DMS153 treated with DMSO at 0.1 percent for 48 hours (cell line): ENCODE measurements around the gene CCDC186.
A peak's percentile ranks its signal among the peaks of the same experiment; 100 is the strongest.

Source experiments
- DNase-seq: peaks from one replicate; lab custom pipeline; 2025; ENCODE audit not compliant: unreplicated experiment; lab: John Stamatoyannopoulos, UW

The CCDC186 gene

GRCh38 chr10:114115661-114116445 is 58.1 kb downstream of the CCDC186 start:
- no peak for DNase-seq

- DNase-seq, result no peak
Observed at GRCh38 chr10:114110174-114110972, 63.6 kb downstream of the CCDC186 start.

GRCh38 chr10:114103284-114103683 is 70.7 kb downstream of the CCDC186 start:
- DNase-seq, result peak; percentile 28

- DNase-seq, result no peak
Observed at GRCh38 chr10:114102256-114102655, 71.7 kb downstream of the CCDC186 start.

- DNase-seq, result peak; percentile 10
Observed at GRCh38 chr10:114100848-114101741, 72.9 kb downstream of the CCDC186 start.

GRCh38 chr10:114096864-114097263 is 77.1 kb downstream of the CCDC186 start:
- DNase-seq, result no peak

- DNase-seq, result no peak
Observed at GRCh38 chr10:114095559-114096337, 78.3 kb downstream of the CCDC186 start.

- DNase-seq, result no peak
Observed at GRCh38 chr10:114094795-114095194, 79.2 kb downstream of the CCDC186 start.

- DNase-seq, result no peak
Observed at GRCh38 chr10:114087655-114088054, 86.3 kb downstream of the CCDC186 start.

GRCh38 chr10:114087255-114087654 is 86.7 kb downstream of the CCDC186 start:
- no peak for DNase-seq

GRCh38 chr10:114084215-114084614 is 89.8 kb downstream of the CCDC186 start:
- no peak for DNase-seq

GRCh38 chr10:114083040-114083439 is 91.0 kb downstream of the CCDC186 start:
- DNase-seq, result no peak

GRCh38 chr10:114081911-114082583 is 92.0 kb downstream of the CCDC186 start:
- DNase-seq, result no peak

- DNase-seq, result no peak
Observed at GRCh38 chr10:114079421-114079820, 94.6 kb downstream of the CCDC186 start.

GRCh38 chr10:114078346-114078745 is 95.7 kb downstream of the CCDC186 start:
- no peak for DNase-seq

GRCh38 chr10:114077815-114078219 is 96.2 kb downstream of the CCDC186 start:
- DNase-seq, result no peak

GRCh38 chr10:114077347-114077746 is 96.7 kb downstream of the CCDC186 start:
- DNase-seq, result no peak

- DNase-seq, result no peak
Observed at GRCh38 chr10:114075093-114075492, 98.9 kb downstream of the CCDC186 start.

GRCh38 chr10:114073395-114074186 is 100.4 kb downstream of the CCDC186 start:
- DNase-seq, result no peak
